OCI-LY1 (cell line): Measurements from ENCODE around the gene PPP1R3C.

ENCODE experiments used
- H2AFZ ChIP-seq: fragments of 200-600 bp; sonication (generic), shearing (Covaris generic); 2 replicates; pipeline ENCODE4 v1.6.0; 2014; ENCODE audit warnings: antibody characterized with exemption, mild to moderate bottlenecking, low read length
- H3F3A ChIP-seq: fragments of 200-600 bp; sonication (generic), shearing (Covaris generic); 2 replicates; pipeline ENCODE4 v1.6.0; 2014; ENCODE audit warnings: mild to moderate bottlenecking, antibody characterized with exemption, low read length, moderate library complexity; ENCODE audit not compliant: insufficient read depth
- H3K27ac ChIP-seq: fragments of 200-600 bp; sonication (generic); 2 replicates; pipeline ENCODE4 v1.5.1; 2014; ENCODE audit warnings: low read length, mixed run types, mild to moderate bottlenecking, low read depth; ENCODE audit not compliant: poor library complexity, severe bottlenecking
- H3K27me3 ChIP-seq: fragments of 200-600 bp; sonication (generic); 2 replicates; pipeline ENCODE4 v1.6.0; 2014; ENCODE audit warnings: antibody characterized with exemption, mild to moderate bottlenecking, low read length, moderate library complexity; ENCODE audit not compliant: insufficient read depth
- H3K36me3 ChIP-seq: fragments of 200-600 bp; sonication (generic); 2 replicates; pipeline ENCODE4 v1.6.1; 2014; ENCODE audit warnings: mild to moderate bottlenecking, antibody characterized with exemption, low read length, moderate library complexity, mixed read lengths; ENCODE audit not compliant: insufficient read depth
- H3K4me1 ChIP-seq: fragments of 200-600 bp; sonication (generic); 2 replicates; pipeline ENCODE4 v1.5.1; 2014; ENCODE audit warnings: mild to moderate bottlenecking, low read length, moderate library complexity; ENCODE audit not compliant: insufficient read depth, severe bottlenecking
- H3K4me2 ChIP-seq: fragments of 200-600 bp; sonication (generic), shearing (Covaris generic); 2 replicates; pipeline ENCODE4 v1.6.1; 2014; ENCODE audit warnings: low read length
- H3K4me3 ChIP-seq: fragments of 200-600 bp; sonication (generic); 2 replicates; pipeline ENCODE4 v1.5.1; 2014; ENCODE audit warnings: low read length, low read depth, mild to moderate bottlenecking, mixed read lengths; ENCODE audit not compliant: poor library complexity, severe bottlenecking
- H3K79me2 ChIP-seq: fragments of 200-600 bp; shearing (Covaris generic); 2 replicates; pipeline ENCODE4 v1.6.1; 2016; ENCODE audit warnings: mixed run types, low read length, mixed read lengths; ENCODE audit not compliant: insufficient read depth
- H3K9ac ChIP-seq: fragments of 200-600 bp; sonication (generic), shearing (Covaris generic); 2 replicates; pipeline ENCODE4 v1.6.1; 2014; ENCODE audit warnings: mild to moderate bottlenecking, low read length, mixed read lengths
- H3K9me2 ChIP-seq: fragments of 200-600 bp; sonication (generic), shearing (Covaris generic); 2 replicates; pipeline ENCODE4 v1.6.1; 2014; ENCODE audit warnings: low read depth, mild to moderate bottlenecking, low read length, mixed read lengths
- H3K9me3 ChIP-seq: fragments of 200-600 bp; shearing (Covaris generic); 2 replicates; pipeline ENCODE4 v1.6.1; 2014; ENCODE audit warnings: low read length, mixed read lengths
- H4K20me1 ChIP-seq: fragments of 200-600 bp; sonication (generic), shearing (Covaris generic); 2 replicates; pipeline ENCODE4 v1.6.0; 2016; ENCODE audit warnings: mild to moderate bottlenecking, low read length; ENCODE audit not compliant: insufficient read depth
- EZH2 ChIP-seq: fragments of 200-600 bp; sonication (generic), shearing (Covaris generic); IDR thresholded peaks from 2 replicates; pipeline ENCODE4 v1.8.0; 2017; ENCODE audit warnings: borderline replicate concordance, mixed run types, mild to moderate bottlenecking, antibody characterized with exemption, low read length, moderate library complexity, mixed read lengths
- TF ChIP-seq, protein P1 (sequence below): fragments of 200-600 bp; sonication (generic), shearing (Covaris generic); IDR thresholded peaks from 2 replicates; pipeline ENCODE4 v1.5.1; 2017; ENCODE audit warnings: mild to moderate bottlenecking, antibody characterized with exemption, low read length, moderate library complexity, mixed read lengths

PPP1R3C gene

DNA sequence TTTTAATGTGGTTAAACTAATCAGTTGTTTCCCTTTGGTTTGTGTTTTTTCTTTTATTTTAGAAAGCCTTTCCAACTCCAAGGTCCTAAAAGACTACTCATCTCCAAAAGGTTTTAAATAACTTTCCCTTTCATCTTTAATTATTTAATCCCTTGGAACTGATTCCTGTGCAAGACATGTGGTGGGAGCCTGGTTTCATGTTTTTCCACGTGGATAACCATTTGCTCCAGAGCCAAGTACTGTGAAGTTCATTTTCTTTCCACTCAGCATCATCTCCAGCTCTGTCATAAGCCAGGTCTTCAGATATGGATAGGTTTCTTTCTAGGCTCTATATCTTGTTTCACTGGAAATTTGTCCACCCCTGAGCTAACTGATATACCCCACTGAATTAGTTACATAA, 16.7 kb downstream of the PPP1R3C start:
- H3K27ac ChIP-seq: no peak overlapping the region
- H3F3A ChIP-seq: no peaks in the 10 kb centered on the region
- H3K4me1 ChIP-seq: no peaks in the 10 kb centered on the region

DNA sequence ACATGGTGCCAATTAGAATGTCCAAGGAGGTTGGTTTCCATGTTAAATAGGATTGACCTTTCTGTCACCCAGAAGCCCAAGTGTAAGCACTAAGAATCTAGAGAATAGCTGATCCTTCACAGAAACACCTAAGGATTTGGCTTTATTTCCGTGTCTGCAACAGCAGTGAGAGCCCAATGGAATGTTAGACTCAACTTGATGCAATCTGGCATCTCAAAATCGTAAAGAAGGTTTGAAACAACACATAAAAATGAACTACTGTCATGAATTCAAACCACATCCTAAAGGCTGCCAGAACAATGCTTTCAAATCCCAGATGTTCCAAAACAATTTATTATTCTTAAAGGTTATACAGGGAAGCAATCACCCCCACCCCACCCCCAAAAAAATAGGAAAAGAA, 18.6 kb downstream of the PPP1R3C start:
- H4K20me1 ChIP-seq: no peaks in the 10 kb centered on the region
- no peak overlapping the region for H3K27ac ChIP-seq
- H3F3A ChIP-seq: no peaks in the 10 kb centered on the region
- H3K4me3 ChIP-seq: no peak overlapping the region
- TF ChIP-seq, protein P1, sequence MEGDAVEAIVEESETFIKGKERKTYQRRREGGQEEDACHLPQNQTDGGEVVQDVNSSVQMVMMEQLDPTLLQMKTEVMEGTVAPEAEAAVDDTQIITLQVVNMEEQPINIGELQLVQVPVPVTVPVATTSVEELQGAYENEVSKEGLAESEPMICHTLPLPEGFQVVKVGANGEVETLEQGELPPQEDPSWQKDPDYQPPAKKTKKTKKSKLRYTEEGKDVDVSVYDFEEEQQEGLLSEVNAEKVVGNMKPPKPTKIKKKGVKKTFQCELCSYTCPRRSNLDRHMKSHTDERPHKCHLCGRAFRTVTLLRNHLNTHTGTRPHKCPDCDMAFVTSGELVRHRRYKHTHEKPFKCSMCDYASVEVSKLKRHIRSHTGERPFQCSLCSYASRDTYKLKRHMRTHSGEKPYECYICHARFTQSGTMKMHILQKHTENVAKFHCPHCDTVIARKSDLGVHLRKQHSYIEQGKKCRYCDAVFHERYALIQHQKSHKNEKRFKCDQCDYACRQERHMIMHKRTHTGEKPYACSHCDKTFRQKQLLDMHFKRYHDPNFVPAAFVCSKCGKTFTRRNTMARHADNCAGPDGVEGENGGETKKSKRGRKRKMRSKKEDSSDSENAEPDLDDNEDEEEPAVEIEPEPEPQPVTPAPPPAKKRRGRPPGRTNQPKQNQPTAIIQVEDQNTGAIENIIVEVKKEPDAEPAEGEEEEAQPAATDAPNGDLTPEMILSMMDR: no peak
- no peak for TF ChIP-seq EZH2
- H3K4me1 ChIP-seq: no peaks in the 10 kb centered on the region
- H3K9me2 ChIP-seq: no peaks in the 10 kb centered on the region
- H3K4me2 ChIP-seq: no peak overlapping the region
- no peaks in the 10 kb centered on the region for H3K27me3 ChIP-seq
- no peaks in the 10 kb centered on the region for H3K79me2 ChIP-seq
- H3K9ac ChIP-seq: no peak overlapping the region
- H3K36me3 ChIP-seq: no peaks in the 10 kb centered on the region
- H3K9me3 ChIP-seq: no peaks in the 10 kb centered on the region
- no peak overlapping the region for H2AFZ ChIP-seq

More for the DNA sequence above, 16.7 kb downstream of the PPP1R3C start:
- no peaks in the 10 kb centered on the region for H3K79me2 ChIP-seq
- no peaks in the 10 kb centered on the region for H3K36me3 ChIP-seq
- no peak overlapping the region for H2AFZ ChIP-seq
- H3K9me3 ChIP-seq: no peaks in the 10 kb centered on the region
- no peak overlapping the region for H3K4me2 ChIP-seq
- H4K20me1 ChIP-seq: no peaks in the 10 kb centered on the region
- no peak overlapping the region for H3K9ac ChIP-seq
- TF ChIP-seq, protein P1: no peak
- TF ChIP-seq EZH2: no peak
- no peaks in the 10 kb centered on the region for H3K27me3 ChIP-seq
- no peak overlapping the region for H3K4me3 ChIP-seq
- H3K9me2 ChIP-seq: no peaks in the 10 kb centered on the region

DNA sequence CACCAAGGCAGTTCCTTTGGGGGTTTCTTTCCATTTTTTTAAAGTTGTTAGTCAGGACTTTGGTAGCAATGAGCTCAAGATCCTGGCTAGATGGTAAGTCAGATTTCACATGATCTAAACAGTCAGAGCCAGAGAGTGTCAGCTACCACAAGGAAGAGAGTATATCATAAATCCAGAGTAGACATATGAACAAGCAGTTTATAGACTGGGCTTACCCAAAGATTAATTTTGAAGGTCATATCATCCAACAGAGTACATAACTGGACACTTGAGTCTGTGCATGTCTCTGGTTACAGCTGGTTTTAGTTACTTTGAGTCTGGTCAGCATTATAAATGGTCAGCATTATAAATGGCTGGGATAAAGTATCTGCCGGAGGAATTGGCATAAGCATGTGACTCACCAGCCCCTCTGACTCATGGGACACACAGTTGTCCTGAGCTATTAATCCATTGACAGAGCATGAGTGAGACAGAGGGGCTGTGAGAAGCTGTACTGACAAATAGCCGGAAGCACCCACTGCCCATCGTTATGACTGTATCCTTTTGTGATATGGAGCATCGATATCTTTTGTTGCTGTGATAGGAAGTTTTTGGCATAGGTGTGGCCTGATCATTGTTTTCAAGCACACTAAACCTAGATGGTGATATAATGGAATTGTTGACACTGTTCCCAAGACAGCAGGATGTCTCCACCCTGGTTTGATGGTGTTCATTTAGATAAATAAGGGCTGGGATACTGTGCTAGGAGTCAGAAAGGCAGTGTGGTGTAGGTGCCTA, 19.3 kb downstream of the PPP1R3C start:
- no peak overlapping the region for H2AFZ ChIP-seq
- H3K9ac ChIP-seq: no peak overlapping the region
- H3K79me2 ChIP-seq: no peaks in the 10 kb centered on the region
- no peaks in the 10 kb centered on the region for H3K4me1 ChIP-seq
- no peaks in the 10 kb centered on the region for H4K20me1 ChIP-seq
- TF ChIP-seq, protein P1: no peak
- no peak for TF ChIP-seq EZH2
- no peaks in the 10 kb centered on the region for H3K9me2 ChIP-seq
- no peaks in the 10 kb centered on the region for H3K36me3 ChIP-seq
- no peak overlapping the region for H3K4me3 ChIP-seq
- H3K9me3 ChIP-seq: no peaks in the 10 kb centered on the region
- H3F3A ChIP-seq: no peaks in the 10 kb centered on the region
- H3K27ac ChIP-seq: no peak overlapping the region
- no peak overlapping the region for H3K4me2 ChIP-seq
- H3K27me3 ChIP-seq: no peaks in the 10 kb centered on the region
